Epithelial cell of proximal tubule (primary cell): ENCODE data around the gene GNMT. TPM values are rescaled to one million over a fixed set of nuclear protein-coding genes. Genes with fewer than 3 reads are reported as not detected.

Source experiments
- DNase-seq: peaks from one replicate; pipeline ENCODE4 v3.0.0-alpha.2; 2011; ENCODE audit warnings: low read depth
- H3K4me3 ChIP-seq: 2 replicates; pipeline ENCODE4 v1.5.1; 2011; ENCODE audit warnings: low read depth, mild to moderate bottlenecking, low read length
- CTCF ChIP-seq: conservative IDR thresholded peaks from 2 replicates; pipeline ENCODE4 v1.5.1; 2012; ENCODE audit warnings: low read depth, mild to moderate bottlenecking, low read length
- total RNA-seq: library from RNA; depleted of rRNA; stranded (reverse); fragments of >200 nt; gene quantifications from 2 replicates; pipeline ENCODE4 v1.2.3, GENCODE V29; 2015

GNMT gene
- total RNA-seq, 1 donor from 2014 or later: not detected

- H3K4me3 ChIP-seq: no peak overlapping the region
- DNase-seq: no peak
- TF ChIP-seq CTCF: no peak
Observed at GRCh38 chr6:43011207-43011606, 50.7 kb downstream of the GNMT start.

GRCh38 chr6:43012364-43012763 is 51.8 kb downstream of the GNMT start:
- no peak for DNase-seq
- TF ChIP-seq CTCF: no peak
- H3K4me3 ChIP-seq: peak overlapping the region; percentile 80

GRCh38 chr6:43013097-43013842 is 52.7 kb downstream of the GNMT start:
- no peak for TF ChIP-seq CTCF
- H3K4me3 ChIP-seq: peak overlapping the region; percentile 80
- no peak for DNase-seq

Other genes starting within 250 kb of the GNMT start
- 0.07 and 1.6 TPM in 2 replicates for gene PRPH2, start 238.2 kb upstream of the GNMT start, total RNA-seq
- gene TBCC, start 214.7 kb upstream of the GNMT start, total RNA-seq: 25.4 and 49.0 TPM in 2 replicates
- 2.7 and 2.9 TPM in 2 replicates for gene BICRAL, start 178.7 kb upstream of the GNMT start, total RNA-seq
- 95.0 and 155 TPM in 2 replicates for gene RPL7L1, start 81.1 kb upstream of the GNMT start, total RNA-seq
- not detected in 2 replicates for gene PTCRA, start 44.7 kb upstream of the GNMT start, total RNA-seq
- 52.2 and 59.0 TPM in 2 replicates for gene CNPY3, start 31.3 kb upstream of the GNMT start, total RNA-seq
- gene PEX6, start 18.4 kb downstream of the GNMT start, total RNA-seq: 19.5 and 22.4 TPM in 2 replicates
- 66.4 and 94.2 TPM in 2 replicates for gene PPP2R5D, start 23.8 kb downstream of the GNMT start, total RNA-seq
- 108 and 122 TPM in 2 replicates for gene MEA1, start 53.2 kb downstream of the GNMT start, total RNA-seq
- gene KLHDC3, start 53.5 kb downstream of the GNMT start, total RNA-seq: 70.8 and 109 TPM in 2 replicates
- 71.2 and 163 TPM in 2 replicates for gene RRP36, start 60.9 kb downstream of the GNMT start, total RNA-seq
- gene CUL7, start 93.1 kb downstream of the GNMT start, total RNA-seq: 12.0 and 20.5 TPM in 2 replicates
- 16.9 and 45.4 TPM in 2 replicates for gene MRPL2, start 98.7 kb downstream of the GNMT start, total RNA-seq
- gene KLC4, start 98.9 kb downstream of the GNMT start, total RNA-seq: 8.8 and 10.3 TPM in 2 replicates
- gene PTK7, start 115.6 kb downstream of the GNMT start, total RNA-seq: 84.6 and 91.2 TPM in 2 replicates
- 25.0 and 33.9 TPM in 2 replicates for gene SRF, start 210.5 kb downstream of the GNMT start, total RNA-seq
- gene CUL9, start 221.4 kb downstream of the GNMT start, total RNA-seq: 17.8 and 18.4 TPM in 2 replicates